Measurements from ENCODE around the gene RGL1.

The RGL1 gene

DNA sequence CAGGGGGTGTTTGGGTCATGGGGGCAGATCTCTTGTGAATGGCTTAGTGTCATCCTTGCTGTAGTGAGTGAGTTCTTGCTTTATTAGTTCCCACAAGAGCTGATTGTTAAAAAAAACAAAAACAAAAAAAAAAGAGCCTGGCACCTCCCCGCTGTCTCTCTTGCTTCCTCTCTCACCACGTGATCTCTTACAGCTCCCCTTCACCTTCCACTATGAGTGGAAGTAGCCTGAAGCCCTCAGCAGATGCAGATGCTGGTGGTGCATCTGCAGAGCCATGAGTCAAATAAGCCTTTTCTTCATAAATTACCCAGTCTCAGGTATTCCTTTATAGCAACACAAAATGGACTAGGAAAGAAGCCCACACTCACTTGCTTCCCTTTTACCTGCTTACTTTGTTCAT lies 17.2 kb upstream of the RGL1 start:
- no peak for DNase-seq

DNA sequence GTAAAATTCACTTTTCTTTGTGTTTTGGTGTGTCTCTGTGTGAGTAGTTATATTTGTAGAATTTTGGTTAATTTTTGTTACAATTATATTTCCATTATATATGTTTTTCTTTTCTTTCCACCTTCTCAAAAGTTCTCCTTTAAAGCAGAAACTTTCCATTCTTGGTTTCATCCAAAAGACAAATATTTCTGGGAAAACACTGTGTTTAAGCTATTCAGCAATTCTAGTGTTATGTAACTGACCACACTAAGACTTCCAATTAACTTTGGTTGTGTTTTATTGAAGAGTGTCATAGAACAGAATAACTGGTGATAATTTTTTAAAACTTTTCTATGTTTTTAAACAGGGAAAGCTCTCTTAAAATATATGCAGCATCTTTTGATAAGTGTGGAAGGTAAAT lies 13.6 kb upstream of the RGL1 start:
- no peak for DNase-seq

DNA sequence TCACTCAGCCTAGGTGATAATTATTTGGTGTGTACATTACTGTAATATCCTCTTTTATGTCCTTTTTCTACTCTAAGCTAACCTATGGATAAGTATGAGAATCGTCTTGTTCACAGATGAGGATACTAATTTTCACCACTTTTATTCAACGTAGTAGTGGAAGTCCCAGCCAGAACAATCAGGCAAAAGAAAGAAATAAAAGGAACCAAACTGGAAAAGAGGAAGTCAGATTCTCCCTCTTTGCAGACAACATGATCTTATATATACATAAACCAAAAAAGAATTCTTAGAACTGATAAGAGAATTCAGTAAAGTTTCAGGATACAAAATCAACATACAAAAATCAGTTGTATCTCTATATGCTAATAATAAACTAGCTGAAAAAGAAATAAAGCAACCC lies 12.6 kb upstream of the RGL1 start:
- no peak for DNase-seq

DNA sequence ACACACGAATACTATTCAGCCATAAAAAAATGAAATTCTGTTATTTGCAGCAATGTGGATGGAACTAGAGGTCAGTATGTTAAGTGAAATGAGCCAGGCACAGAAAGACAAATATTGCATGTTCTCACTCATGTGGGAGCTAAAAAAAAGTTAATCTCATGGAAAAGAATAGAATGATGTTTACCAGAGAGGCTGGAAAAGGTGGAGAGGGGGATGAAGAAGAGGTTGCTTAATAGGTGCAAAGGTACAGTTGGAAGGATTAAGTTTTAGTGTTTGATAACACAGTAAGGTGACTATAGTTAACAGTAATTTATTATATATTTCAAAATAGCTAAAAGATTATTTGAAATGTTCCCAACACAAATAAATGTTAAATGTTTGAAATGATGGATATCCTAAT lies 10.8 kb upstream of the RGL1 start:
- no peak for DNase-seq

DNA sequence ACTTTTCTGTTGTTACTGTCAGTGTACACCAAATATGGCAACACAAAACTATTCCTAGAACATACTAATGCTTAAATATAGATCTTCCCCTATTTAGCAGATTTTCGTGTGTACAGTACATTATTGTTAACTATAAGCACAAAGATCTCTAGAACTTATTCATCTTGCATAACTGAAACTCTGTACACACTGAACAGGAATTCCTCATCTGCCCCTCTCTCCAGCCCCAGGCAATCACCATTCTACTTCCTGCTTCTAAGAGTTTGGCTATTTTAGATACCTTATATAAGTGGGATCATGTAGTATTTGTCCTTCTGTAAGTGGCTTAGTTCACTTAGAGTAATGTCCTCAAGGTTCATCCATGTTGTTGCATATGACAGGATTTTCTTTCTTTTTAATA lies 4.5 kb upstream of the RGL1 start:
- DNase-seq = no peak

DNA sequence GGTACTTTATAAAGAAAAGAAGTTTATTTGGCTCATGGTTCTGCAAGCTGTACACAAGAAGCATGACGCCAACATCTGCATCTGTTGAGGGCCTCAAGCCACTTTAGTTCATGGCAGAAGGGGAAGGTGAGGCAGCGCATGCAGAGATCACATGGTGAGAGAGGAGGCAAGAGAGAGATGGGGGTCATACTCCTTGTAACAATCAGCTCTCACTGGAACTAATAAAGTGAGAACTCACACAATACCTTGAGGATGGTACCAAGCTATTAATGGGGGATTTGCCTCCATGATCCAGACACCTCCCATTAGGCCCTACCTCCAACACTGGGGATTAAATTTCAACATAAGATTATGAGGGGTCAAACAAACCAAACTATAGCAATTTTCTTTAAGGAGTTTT lies 3.3 kb upstream of the RGL1 start:
- no peak for DNase-seq

DNA sequence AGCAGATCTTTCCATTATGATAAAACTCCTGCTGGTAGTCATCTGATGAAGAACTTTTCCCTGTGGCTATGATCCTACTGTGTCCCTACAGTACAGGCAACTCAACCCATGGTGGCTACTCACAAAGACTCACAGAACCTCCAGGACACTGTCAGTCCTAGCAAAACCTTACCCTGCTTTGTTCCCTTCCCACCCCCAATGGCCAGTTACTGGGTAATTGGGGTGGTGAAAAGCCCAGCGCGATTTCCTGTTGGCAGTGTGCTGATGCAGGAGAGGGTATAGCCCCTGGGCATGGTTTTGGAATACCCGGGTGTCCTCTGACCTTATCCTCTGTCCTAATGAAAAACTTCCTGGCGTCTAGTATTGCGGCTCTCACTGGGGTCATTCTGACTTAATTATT lies 533 bp upstream of the RGL1 start:
- no peak for DNase-seq

DNA sequence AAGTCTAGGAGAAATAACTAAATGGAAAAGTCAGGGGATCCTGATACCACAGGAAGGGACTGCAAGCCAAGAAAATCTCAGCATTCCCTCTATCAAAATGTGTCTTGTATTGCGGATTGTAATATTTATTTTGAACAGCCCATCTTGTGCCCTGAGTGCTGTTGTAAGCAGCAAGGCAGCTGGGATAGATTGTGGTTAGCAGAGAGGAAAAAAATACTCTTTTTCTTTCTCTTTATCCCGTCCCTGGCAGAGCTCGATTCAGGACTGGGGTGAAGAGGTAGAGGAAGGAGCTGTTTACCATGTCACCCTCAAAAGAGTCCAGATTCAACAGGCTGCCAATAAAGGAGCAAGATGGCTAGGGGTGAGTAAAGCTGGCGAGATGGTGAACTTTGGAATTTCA lies 1.2 kb downstream of the RGL1 start:
- DNase-seq = no peak

DNA sequence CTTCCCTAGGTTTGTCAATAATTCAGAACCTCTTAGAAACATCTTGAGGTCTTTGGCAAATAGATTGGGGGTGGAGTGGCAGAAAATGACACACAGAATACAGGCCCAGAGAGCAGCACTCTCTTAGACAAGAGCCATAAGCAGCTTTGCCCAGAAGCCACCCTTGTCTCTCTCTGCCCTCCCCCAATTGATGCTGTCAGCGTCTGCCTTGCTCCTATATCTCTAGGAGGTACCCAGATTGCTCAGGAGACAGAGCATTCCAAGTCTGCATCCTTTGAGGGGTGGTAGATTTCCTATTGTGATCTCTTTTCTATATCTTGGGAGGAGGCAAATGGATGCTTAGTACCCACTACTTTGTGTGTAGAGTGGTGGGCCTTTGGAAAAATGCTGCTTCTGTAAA lies 1.8 kb downstream of the RGL1 start:
- no peak for DNase-seq

DNA sequence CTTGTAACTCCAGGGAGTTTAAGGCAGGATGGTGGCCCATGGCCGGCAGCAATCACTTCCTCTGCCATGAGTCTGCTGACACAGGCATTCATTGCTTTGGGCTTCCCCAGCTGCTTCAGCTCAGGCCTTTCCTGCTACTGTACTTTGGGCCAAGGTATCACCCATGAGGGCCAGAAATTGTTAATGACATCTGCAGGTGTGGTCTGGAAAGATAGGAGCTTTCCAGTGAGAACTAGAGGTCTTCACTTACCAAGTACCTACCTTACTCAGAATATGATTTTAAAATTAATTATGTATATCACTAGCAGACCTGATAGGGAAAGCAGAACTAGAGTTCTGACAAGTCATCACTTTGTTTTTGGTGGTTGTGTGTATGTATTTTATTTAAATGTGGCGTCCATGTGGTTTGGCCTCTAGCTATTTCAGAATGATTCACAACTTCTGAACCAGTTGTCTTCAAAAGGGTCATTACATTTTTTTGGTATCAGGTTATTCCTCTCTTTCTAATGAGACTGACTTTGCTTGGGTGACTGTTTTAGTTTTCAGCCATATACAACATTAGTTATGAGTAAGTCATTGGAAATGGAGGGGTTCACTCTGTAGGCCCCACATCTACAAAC lies 2.7 kb downstream of the RGL1 start:
- no peak for DNase-seq

DNA sequence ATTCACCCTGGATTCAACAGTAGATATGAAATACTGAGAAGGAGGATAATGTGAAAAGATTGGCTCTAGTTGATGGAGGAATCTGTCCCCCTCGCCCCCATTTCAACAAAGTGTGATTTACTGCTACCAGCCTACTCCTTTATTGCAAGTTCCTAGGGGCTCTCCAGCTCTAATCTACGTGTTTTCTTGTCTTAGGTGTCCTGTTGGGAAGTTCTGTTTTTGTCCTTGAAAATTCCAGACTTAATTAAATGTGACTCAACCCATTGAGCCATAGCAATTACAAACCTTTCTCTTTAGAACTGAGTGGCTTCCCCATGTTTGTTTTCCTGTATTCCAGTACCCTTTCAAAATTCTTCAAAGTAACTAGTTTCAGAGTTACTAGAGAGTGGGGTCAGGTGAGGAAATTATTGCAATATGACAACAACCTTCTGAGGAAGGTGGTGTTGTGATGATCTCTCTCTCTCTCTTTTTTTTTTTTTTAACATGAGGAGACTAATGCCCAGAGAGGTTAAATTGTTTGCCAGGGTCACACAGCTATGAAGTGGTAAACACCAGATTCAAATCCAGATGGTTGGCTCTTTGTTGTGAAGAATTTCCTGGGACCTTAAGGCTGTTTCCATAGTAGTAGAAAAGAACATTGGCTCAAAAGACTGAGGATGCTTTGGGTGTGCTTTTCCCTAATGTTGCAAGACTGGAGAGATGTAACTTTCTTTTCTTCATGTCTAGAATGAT lies 3.5 kb downstream of the RGL1 start:
- DNase-seq = no peak

DNA sequence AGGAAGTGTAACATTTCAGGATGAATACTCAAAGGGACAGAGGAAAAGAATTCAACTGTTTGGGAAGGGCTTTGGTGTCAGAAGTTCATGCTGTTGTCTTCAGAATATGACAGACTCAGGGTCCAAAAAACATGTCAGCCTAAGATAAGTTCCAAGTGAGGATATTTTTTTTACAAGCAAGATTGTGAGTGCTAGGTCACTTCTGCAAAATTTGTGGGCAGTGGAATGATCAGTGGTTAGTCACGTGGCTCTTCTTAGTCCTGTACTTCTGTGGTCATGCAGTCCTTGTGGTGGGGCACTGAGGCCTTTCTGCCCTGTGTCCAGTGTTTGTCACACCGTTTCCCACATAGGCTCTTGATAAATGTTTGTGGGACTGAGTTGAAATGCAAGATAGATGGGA lies 5.2 kb downstream of the RGL1 start:
- DNase-seq = no peak

DNA sequence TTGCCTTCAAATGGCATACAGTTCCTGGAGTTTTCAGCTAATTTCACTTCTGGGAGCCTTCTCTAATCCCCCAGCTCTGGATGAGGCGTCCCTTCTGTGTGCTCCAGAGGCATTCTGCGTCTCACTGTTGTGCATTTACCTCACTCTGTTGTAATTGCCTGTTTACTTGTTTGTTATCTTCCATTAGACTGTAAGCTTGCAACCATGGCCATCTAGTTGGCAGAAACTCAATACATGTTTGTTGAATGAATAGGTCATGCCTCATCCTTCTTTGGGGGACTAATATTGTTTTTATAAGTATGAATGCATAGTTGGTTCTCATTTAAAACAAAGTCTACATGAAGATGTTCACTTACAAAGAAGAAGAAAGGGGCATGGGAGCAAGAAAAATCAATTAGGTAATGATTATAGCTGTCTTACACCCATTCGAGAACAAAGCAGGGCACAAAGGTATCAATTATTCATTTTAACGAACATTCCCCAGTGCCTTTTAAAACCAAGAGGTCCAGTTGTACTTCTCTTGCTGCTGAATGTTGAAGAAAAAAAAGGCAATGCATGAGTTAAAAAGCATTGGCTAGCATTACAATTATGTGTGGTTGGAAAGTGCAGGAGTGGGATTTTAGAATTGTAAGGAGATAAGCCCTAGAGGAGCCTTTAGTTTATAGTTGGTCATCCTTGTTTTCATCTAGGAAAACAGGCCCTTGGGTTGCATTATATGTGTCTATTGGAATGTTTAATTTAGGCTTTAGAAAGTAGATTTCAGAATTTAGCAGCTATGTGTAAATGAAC lies 6.0 kb downstream of the RGL1 start:
- no peak for DNase-seq

DNA sequence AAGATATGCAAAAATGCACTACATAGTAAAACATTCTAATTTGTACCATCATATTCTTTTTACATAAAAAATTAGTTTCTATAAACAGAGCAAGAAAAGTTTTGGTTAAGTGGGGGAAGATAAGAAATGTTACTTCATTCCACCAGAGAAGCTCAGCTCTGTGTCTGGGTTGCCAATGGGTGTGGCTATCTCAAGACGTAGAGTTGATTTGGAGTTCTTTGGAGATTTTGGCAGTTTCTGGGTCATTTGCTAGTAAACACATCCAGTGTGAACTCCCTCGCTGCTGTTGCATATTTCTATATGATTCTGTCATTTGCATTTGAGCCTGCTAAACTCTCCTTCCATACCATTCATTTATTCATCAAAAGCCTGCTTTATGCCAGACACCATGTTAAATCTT lies 7.2 kb downstream of the RGL1 start:
- DNase-seq = no peak

DNA sequence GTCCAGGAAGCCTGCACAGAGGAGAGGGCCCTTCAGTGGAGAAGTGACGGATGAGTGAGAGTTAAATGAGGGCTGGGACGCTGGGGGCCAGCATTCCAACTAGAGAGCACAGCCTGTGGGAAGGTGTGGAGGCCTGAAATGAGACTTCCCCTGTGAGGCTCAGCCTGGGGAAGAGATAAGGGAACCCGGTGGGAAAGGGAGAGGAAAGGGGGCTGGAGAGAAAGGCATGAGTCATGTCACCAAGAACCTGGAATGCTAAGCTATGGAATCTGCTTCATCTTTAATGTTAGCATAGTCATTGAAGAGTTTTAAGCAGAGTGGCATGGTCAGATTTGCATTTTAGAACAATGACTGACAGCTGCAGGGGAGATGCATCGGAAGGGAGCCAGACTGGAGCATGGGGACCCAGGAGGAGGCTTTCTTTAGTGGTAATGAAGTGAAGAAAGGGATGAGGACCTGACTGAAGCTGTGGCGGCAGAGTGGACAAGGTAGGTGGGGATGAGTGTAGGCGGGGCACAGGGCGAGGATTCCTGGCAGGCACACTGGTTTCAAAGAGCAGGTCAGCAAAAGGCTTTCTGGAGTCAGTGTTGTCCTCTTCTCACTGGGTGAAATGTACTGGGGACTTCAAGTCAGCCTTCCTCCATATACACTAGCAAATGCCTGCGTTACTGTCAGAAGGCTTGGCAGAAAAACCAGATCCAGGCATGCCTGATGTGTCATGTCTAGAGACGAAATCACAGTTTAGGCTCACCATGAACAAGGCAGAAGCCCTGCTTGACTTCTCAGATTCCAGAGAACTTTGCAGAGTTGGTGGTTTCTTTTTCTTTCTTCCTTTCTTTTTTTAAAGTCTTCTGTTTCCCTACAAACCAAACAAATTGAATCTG lies 8.0 kb downstream of the RGL1 start:
- DNase-seq = no peak

DNA sequence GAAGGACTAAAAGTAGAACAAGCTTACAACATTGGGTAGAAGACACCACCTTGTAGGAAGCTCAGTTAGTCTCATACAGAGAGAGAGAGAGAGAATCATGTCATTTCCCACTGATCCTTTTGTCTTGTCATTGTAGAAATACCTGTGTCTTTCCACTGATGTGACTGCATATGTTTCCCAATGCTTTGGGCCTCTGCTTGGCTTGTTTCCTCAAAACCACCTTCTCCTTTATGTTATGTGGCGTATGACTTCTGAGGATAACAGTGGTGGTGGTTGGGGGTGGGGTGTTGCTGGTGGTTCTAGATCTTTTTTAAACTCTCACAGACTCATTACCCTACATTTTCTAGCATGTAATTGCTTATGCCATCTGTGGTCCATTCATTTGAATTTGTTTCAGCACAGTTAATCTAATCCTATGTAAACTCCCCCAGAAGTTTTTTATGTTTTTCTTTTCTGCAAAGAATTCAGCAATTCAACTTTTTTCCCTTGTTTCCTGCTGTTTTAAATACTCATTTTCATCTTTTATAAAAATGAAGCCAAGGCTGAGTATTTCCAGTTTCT lies 9.3 kb downstream of the RGL1 start:
- peak; percentile 29 for DNase-seq

DNA sequence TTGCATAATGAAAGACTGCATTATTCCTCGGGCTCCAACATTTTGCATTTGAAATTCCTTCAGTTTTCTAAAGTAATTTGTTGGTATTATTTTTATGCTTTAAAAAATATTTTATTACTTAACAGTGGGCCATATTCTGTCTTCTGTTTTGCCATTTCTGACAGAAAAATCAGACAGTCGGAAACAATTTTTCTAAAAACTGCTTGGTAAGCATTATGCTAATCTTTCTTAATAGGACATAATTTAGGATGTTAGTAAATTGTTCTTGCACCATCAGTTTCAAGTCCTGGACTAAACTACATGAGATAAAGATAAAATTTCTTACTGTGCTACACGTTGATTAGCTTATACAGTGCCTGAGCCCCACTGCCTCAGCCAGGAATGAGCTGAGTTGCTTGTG lies 11.2 kb downstream of the RGL1 start:
- no peak for DNase-seq

DNA sequence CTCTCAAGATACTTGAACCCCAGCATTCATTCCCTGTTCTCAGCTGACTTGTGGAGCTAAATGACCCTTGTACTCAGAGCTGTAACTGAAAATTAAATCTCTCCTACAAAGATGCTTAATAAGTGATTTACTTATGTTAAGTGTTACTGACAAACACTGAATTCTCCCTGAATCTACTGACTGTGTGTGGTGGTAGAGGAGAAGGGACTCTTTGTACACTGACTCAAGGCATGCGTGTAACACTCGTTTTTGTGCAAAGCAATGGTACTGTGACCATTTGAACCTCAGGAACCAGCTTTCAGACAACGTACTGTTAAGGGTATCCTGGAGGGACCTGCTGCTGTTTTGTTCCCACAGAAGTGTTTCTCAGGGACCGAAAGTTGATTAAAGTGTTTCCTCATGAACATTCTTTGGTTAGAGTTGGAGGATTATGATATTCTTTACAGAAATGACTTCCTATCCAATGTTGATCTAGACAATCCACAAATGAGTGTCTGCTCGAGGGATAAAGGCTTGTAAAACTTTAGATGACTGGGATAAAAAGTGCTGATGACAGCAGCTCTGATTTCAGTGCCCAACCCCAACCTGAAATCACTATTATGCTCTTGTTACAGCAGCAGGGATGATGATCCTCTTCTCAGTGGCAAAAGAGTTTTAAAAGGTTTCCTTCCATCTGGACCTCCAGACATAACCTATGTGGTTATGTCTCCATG lies 12.8 kb downstream of the RGL1 start:
- DNase-seq = no peak

DNA sequence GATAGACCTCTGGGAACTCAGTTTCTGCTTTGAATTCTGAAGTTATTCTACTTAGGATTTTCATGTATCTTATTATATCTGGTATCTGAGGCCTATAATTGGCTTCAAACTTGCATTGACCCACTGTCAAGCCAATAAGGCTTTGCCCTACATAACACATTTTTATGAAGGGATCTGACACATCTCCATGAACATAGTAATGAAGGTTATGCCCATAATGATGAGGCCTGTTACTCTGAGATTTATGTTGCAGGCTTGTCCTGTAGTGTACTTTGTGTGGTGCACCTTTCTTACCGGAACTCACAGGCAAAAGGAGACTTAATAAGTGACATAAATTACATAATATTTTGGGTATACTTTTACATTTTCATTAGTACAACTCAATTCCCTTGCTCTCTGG lies 14.1 kb downstream of the RGL1 start:
- DNase-seq = no peak

DNA sequence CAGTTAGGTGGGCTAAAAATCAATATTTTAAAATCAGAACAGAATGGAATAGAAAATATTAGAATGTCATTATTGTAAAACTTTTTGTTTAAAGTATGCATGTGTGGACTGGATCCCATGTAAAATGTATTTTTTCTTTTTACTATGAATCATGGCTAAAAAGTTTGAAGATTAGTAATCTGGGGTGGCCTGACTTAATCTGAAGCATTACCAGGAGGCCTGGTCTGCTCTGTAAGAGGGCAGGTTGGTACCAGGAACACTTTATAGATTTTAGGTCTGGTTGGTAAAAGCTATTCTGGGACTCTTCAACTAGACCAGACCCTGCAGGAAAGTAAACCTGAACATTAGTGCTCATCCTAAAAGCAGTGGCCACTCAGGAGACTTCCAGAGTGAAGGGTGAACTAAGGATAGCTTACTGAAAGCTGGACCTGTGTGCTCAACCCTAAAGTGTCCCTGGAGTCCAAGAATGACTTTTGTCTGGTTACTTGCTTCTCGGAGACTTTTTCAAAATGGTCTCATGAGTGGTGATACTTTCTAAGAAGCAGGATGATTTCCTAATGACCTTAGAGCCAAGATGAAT lies 16.5 kb downstream of the RGL1 start:
- no peak for DNase-seq

DNA sequence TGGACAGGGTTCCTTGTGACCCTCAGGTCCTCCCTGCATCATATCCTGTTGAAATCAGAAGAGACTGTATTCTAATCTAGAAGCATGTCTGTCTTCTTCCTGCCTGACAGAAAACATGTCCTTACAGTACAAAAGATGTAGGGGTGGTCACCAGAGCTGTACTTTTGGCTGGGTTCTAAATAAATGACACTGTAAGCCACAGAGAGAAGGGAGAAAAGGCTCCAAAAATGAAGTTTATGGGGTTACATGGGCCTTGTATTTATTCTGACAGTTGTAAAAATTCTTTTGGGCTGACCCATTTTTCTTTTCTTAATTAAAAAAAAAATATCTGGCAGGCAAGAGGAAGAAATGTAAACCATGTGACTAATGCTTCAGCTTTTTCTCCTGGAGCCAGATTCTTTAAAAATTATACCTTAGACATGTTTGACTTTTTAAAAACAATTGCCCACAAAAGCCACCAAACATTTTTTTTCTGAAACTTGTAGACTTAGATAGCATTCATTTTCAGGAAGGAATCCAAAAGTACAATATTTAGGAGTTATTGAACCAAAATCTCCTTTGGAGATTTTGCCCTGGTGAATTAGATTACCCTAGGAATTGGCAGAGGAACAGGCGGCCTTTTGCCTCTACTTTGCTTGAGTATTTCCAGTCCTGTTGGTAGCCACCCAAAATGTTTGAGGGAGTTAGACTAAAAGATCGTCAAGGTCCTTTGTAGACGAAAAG lies 17.1 kb downstream of the RGL1 start:
- DNase-seq = no peak
